CD4-positive, alpha-beta T cell treated with Interleukin-1 beta for 1 hour (primary cell): ENCODE results near the gene GREM2.

Source experiments
- DNase-seq, 2 donors: peaks; one replicate each; pipeline ENCODE4 v3.0.0-alpha.2; 2020 to 2022

GREM2 gene

GRCh38 chr1:240609527-240610060 is 2.4 kb downstream of the GREM2 start:
- no peak for DNase-seq

GRCh38 chr1:240608707-240609106 is 3.2 kb downstream of the GREM2 start:
- peak in 1 of 2 donors; percentile 21 for DNase-seq

GRCh38 chr1:240607006-240607405 is 4.9 kb downstream of the GREM2 start:
- DNase-seq: no peak

GRCh38 chr1:240602189-240602588 is 9.8 kb downstream of the GREM2 start:
- DNase-seq: no peak

- DNase-seq: no peak
These were observed 12.1 kb downstream of the GREM2 start for GRCh38 chr1:240599830-240600229.

- no peak for DNase-seq
These were observed 12.7 kb downstream of the GREM2 start for GRCh38 chr1:240599299-240599698.

- DNase-seq: no peak
These were observed 13.5 kb downstream of the GREM2 start for GRCh38 chr1:240598216-240599001.

GRCh38 chr1:240597153-240597745 is 14.7 kb downstream of the GREM2 start:
- no peak for DNase-seq

- no peak for DNase-seq
These were observed 16.5 kb downstream of the GREM2 start for GRCh38 chr1:240595476-240595875.

GRCh38 chr1:240591564-240591963 is 20.4 kb downstream of the GREM2 start:
- DNase-seq: no peak

GRCh38 chr1:240591078-240591477 is 20.9 kb downstream of the GREM2 start:
- no peak for DNase-seq

- DNase-seq: no peak
These were observed 22.3 kb downstream of the GREM2 start for GRCh38 chr1:240589585-240590110.

- DNase-seq: no peak
These were observed 25.9 kb downstream of the GREM2 start for GRCh38 chr1:240586006-240586405.

GRCh38 chr1:240582953-240583352 is 29.0 kb downstream of the GREM2 start:
- no peak for DNase-seq

- DNase-seq: no peak
These were observed 32.4 kb downstream of the GREM2 start for GRCh38 chr1:240579511-240579910.

GRCh38 chr1:240577095-240577494 is 34.9 kb downstream of the GREM2 start:
- DNase-seq: no peak

- peak; percentile 26 to 72 for DNase-seq
These were observed 35.8 kb downstream of the GREM2 start for GRCh38 chr1:240575981-240576662.

- DNase-seq: no peak
These were observed 39.6 kb downstream of the GREM2 start for GRCh38 chr1:240572328-240572727.

GRCh38 chr1:240571782-240572181 is 40.2 kb downstream of the GREM2 start:
- no peak for DNase-seq

- DNase-seq: no peak
These were observed 44.9 kb downstream of the GREM2 start for GRCh38 chr1:240567066-240567465.

- DNase-seq: no peak
These were observed 49.2 kb downstream of the GREM2 start for GRCh38 chr1:240562779-240563178.

- DNase-seq: no peak
These were observed 49.8 kb downstream of the GREM2 start for GRCh38 chr1:240562111-240562590.

- DNase-seq: no peak
These were observed 52.2 kb downstream of the GREM2 start for GRCh38 chr1:240559781-240560180.
